HepG2 (cell line): Measurements from ENCODE around the gene PLA2G4B. TPM values are rescaled to one million over a fixed set of nuclear protein-coding genes. Genes with fewer than 3 reads are reported as not detected.

ENCODE experiments used
- ATAC-seq: fragments of 200-7000 bp; cut with Tn5 transposase; 3 replicates; pipeline ENCODE4 v1.9.1; 2020; ENCODE audit warnings: mild to moderate bottlenecking, moderate library complexity
- BruUV-seq: library from RNA; stranded (reverse); fragments of 400-500 nt; replicated peaks from 2 replicates; lab custom pipeline; 2021; lab: Mats Ljungman, UMichigan
- CTCF ChIA-PET: fragments of 300-600 bp; formaldehyde crosslinking; extraction: SDS; loops from one replicate; lab custom pipeline; 2021; ENCODE audit warnings: low total read pairs, inconsistent platforms, low intra/inter-chr PET ratio; lab: Yijun Ruan, JAX
- POLR2A ChIA-PET: fragments of 350-600 bp; sonication (Branson Sonifier 250); formaldehyde crosslinking; loops from one replicate; lab custom pipeline; 2020; ENCODE audit warnings: antibody characterized with exemption, inconsistent platforms; lab: Yijun Ruan, JAX
- DNase-seq: peaks from one replicate; pipeline ENCODE4 v3.0.0-alpha.2; 2015; ENCODE audit warnings: low spot score
- FAIRE-seq: peaks from 3 replicates; lab custom pipeline; 2011; peaks lifted over from hg19 to GRCh38; lab: Jason Lieb, UNC
- H2AFZ ChIP-seq: one replicate; pipeline ENCODE4 v1.6.1; 2011; ENCODE audit warnings: low read length, inconsistent platforms
- H3K27ac ChIP-seq: fragments of 300-600 bp; 3 replicates; pipeline ENCODE4 v1.8.0; 2011; ENCODE audit warnings: mixed run types, mild to moderate bottlenecking, mixed read lengths, low read length, inconsistent platforms; ENCODE audit not compliant: insufficient read depth; ENCODE audit errors: extremely low read length
- H3K27me3 ChIP-seq, 2 experiments: fragments of 200-600 bp in 1 of 2; 2 replicates in 1 of 2; 3 replicates in 1 of 2; pipeline versions ENCODE4 v1.6.0 to v1.8.0; 2011; ENCODE audit warnings: low read length in 2 of 2, mild to moderate bottlenecking in 2 of 2, moderate library complexity in 2 of 2, inconsistent platforms in 1 of 2; ENCODE audit not compliant: insufficient read depth in 2 of 2, control insufficient read depth in 1 of 2
- H3K36me3 ChIP-seq, 2 experiments: fragments of 200-600 bp in 1 of 2; replicated peaks in 1 of 2; 2 replicates in 1 of 2; 3 replicates in 1 of 2; pipeline versions ENCODE4 v1.5.1 to v1.8.0; 2011; ENCODE audit warnings: low read length in 2 of 2, inconsistent platforms in 1 of 2; ENCODE audit not compliant: insufficient read depth in 2 of 2, control insufficient read depth in 1 of 2
- H3K4me1 ChIP-seq: 2 replicates; pipeline ENCODE4 v1.5.1; 2012; ENCODE audit warnings: low read length, inconsistent platforms; ENCODE audit not compliant: insufficient read depth
- H3K4me2 ChIP-seq: 2 replicates; pipeline ENCODE4 v1.6.0; 2011; ENCODE audit warnings: low read depth, low read length, inconsistent platforms
- H3K4me3 ChIP-seq, 3 experiments: fragments of 200-600 bp in 1 of 3; sonication (generic), shearing (Covaris generic) in 1 of 3; replicated peaks in 1 of 3; 2 replicates each; pipeline ENCODE4 v1.5.1; 2011 to 2016; ENCODE audit warnings: low read length in 3 of 3, inconsistent platforms in 2 of 3, low read depth in 2 of 3, mild to moderate bottlenecking in 2 of 3, control low read depth in 1 of 3, mixed read lengths in 1 of 3; ENCODE audit not compliant: insufficient read depth in 1 of 3
- H3K79me2 ChIP-seq: one replicate; pipeline ENCODE4 v1.6.1; 2011; ENCODE audit warnings: low read length, inconsistent platforms; ENCODE audit not compliant: insufficient read depth
- H3K9ac ChIP-seq: 2 replicates; pipeline ENCODE4 v1.6.0; 2011; ENCODE audit warnings: mild to moderate bottlenecking, low read depth, low read length, inconsistent platforms; ENCODE audit not compliant: insufficient read depth
- H3K9me3 ChIP-seq: 2 replicates; pipeline ENCODE4 v1.5.1; 2012; ENCODE audit warnings: mild to moderate bottlenecking, low read length
- H4K20me1 ChIP-seq: 2 replicates; pipeline ENCODE4 v1.6.0; 2011; ENCODE audit warnings: inconsistent platforms, mild to moderate bottlenecking, low read length, moderate library complexity; ENCODE audit not compliant: insufficient read depth
- BCL6 ChIP-seq: IDR thresholded peaks from 2 replicates; pipeline ENCODE4 v1.6.1; 2016; ENCODE audit warnings: missing genetic modification reagents, missing compliant biosample characterization
- CC2D1A ChIP-seq: sonication (generic); formaldehyde crosslinking; IDR thresholded peaks from 2 replicates; pipeline ENCODE4 v1.8.1; 2023; ENCODE audit warnings: mild to moderate bottlenecking, missing genetic modification reagents
- CHD4 ChIP-seq: fragments of 200-600 bp; sonication (generic); IDR thresholded peaks from 2 replicates; pipeline ENCODE4 v1.7.0; 2017; ENCODE audit warnings: mild to moderate bottlenecking, low read length, borderline replicate concordance
- EZH2 ChIP-seq: conservative IDR thresholded peaks from 2 replicates; pipeline ENCODE4 v1.6.1; 2012; ENCODE audit warnings: mild to moderate bottlenecking, low read depth, low read length, moderate library complexity
- HOXA9 ChIP-seq: sonication (generic); formaldehyde crosslinking; IDR thresholded peaks from 2 replicates; pipeline ENCODE4 v1.8.1; 2022; ENCODE audit warnings: missing genetic modification reagents, mild to moderate bottlenecking, moderate library complexity, borderline replicate concordance
- MAF1 ChIP-seq: sonication (generic); formaldehyde crosslinking; IDR thresholded peaks from 2 replicates; pipeline ENCODE4 v1.5.0; 2020; ENCODE audit warnings: missing genetic modification reagents, borderline replicate concordance
- NFYC ChIP-seq: IDR thresholded peaks from 2 replicates; pipeline ENCODE4 v1.6.1; 2016; ENCODE audit warnings: missing genetic modification reagents, missing compliant biosample characterization
- PAX8 ChIP-seq: sonication (generic); formaldehyde crosslinking; IDR thresholded peaks from 2 replicates; pipeline ENCODE4 v1.8.0; 2022; ENCODE audit warnings: mild to moderate bottlenecking, missing genetic modification reagents, borderline replicate concordance
- PLSCR1 ChIP-seq: sonication (generic); formaldehyde crosslinking; IDR thresholded peaks from 2 replicates; pipeline ENCODE4 v1.5.0; 2020; ENCODE audit warnings: missing genetic modification reagents, mild to moderate bottlenecking, borderline replicate concordance
- RFXANK ChIP-seq: IDR thresholded peaks from 2 replicates; pipeline ENCODE4 v1.6.1; 2016
- ZNF263 ChIP-seq: sonication (generic); formaldehyde crosslinking; IDR thresholded peaks from 2 replicates; pipeline ENCODE4 v1.4.0; 2020; ENCODE audit warnings: missing genetic modification reagents
- ZNF75D ChIP-seq: sonication (generic); formaldehyde crosslinking; IDR thresholded peaks from 2 replicates; pipeline ENCODE4 v1.8.1; 2023; ENCODE audit warnings: missing genetic modification reagents, mild to moderate bottlenecking, borderline replicate concordance
- ZSCAN5A ChIP-seq: sonication (generic); formaldehyde crosslinking; IDR thresholded peaks from 2 replicates; pipeline ENCODE4 v1.8.0; 2022; ENCODE audit warnings: mild to moderate bottlenecking, missing genetic modification reagents, borderline replicate concordance
- WGBS: methylation state at CpG from one replicate; pipeline ENCODE4 v1.1.6; 2017; ENCODE audit warnings: low lambda C conversion rate; 5-methylcytosine and 5-hydroxymethylcytosine counted together
- in situ Hi-C: cut with HindIII; loops from 2 replicates; pipeline ENCODE4 v1.10.0; 2017; ENCODE audit warnings: low pct_unique_long_range_greater_than_20kb; ENCODE audit not compliant: extremely low pct_ligation_motif_present
- intact Hi-C: fragments of 100-400 bp; cut with micrococcal nuclease; formaldehyde crosslinking; loops from one replicate; pipeline ENCODE4 v1.10.0; 2022; ENCODE audit not compliant: unreplicated experiment
- polyA plus RNA-seq, 8 experiments: library from polyadenylated mRNA; depleted of rRNA in 3 of 8; stranded (reverse) in 7 of 8; unstranded in 1 of 8; fragments of >200 nt; fragmentation: Illumina TruSeq in 4 of 8; extraction: Trizol in 4 of 8; gene quantifications; 2 replicates each; pipeline versions ENCODE4 v1.2.1 to v1.2.3, GENCODE V29; 2011 to 2016; ENCODE audit warnings: low read depth in 4 of 8, missing spikeins in 1 of 8, mixed read lengths in 1 of 8; ENCODE audit not compliant: insufficient read depth in 1 of 8
- total RNA-seq, 5 experiments: library from RNA; depleted of rRNA; stranded (reverse); fragments of >200 nt; fragmentation: Illumina TruSeq; extraction: Trizol; gene quantifications; 2 replicates each; pipeline ENCODE4 v1.2.3, GENCODE V29; 2016; ENCODE audit warnings: low read depth in 1 of 5

The PLA2G4B gene
- total and polyA plus RNA-seq, 2 of the 13 experiments (the other 11 are each of a cell fraction or from before 2014, with no cell fraction given): 5.1 to 8.0 TPM

GRCh38 chr15:41801185-41801584 is 37.5 kb upstream of the PLA2G4B start:
- H3K4me3 ChIP-seq: no peak overlapping the region
- H3K79me2 ChIP-seq: no peaks in the 10 kb centered on the region
- WGBS: 94% methylated on average over 3 of the region's 3 CpGs
- H3K27me3 ChIP-seq: no peaks in the 10 kb centered on the region
- H2AFZ ChIP-seq: no peak overlapping the region
- no peaks in the 10 kb centered on the region for H3K36me3 ChIP-seq
- H3K9ac ChIP-seq: no peak overlapping the region
- DNase-seq (no peak), ATAC-seq (no peak), FAIRE-seq (no peak)
- ChIA-PET CTCF (no interaction called here), POLR2A (no interaction called here)
- H3K4me1 ChIP-seq: peaks cover 30% of the 10 kb centered on the region
- H4K20me1 ChIP-seq: no peaks in the 10 kb centered on the region
- H3K27ac ChIP-seq: no peak overlapping the region
- TF ChIP-seq RFXANK (CRISPR knock-in tag) (no peak), PLSCR1 (no peak), PAX8 (CRISPR knock-in tag) (no peak), CC2D1A (CRISPR knock-in tag) (no peak), NFYC (CRISPR knock-in tag) (no peak), MAF1 (CRISPR knock-in tag) (no peak), ZNF75D (no peak), EZH2 (no peak)
- in situ Hi-C loops (no loop called here), intact Hi-C loops (no loop called here)
- no peak overlapping the region for H3K4me2 ChIP-seq
- no peaks in the 10 kb centered on the region for H3K9me3 ChIP-seq
- BruUV-seq: no TSS peak

- in situ Hi-C loops (no loop called here), intact Hi-C loops (no loop called here)
- H3K4me3 ChIP-seq: no peak overlapping the region
- H3K4me2 ChIP-seq: no peak overlapping the region
- no peak overlapping the region for H3K27ac ChIP-seq
- no peaks in the 10 kb centered on the region for H3K9me3 ChIP-seq
- H3K27me3 ChIP-seq: no peaks in the 10 kb centered on the region
- FAIRE-seq: no peak
- POLR2A ChIA-PET: no interaction called here
- no peak overlapping the region for H3K9ac ChIP-seq
- no TSS peak for BruUV-seq
- CTCF ChIA-PET: no interaction called here
- WGBS: 100% methylated on average over 3 of the region's 3 CpGs
- no peak for ATAC-seq
- no peak overlapping the region for H2AFZ ChIP-seq
- H3K4me1 ChIP-seq: peaks cover 22% of the 10 kb centered on the region
- no peaks in the 10 kb centered on the region for H3K36me3 ChIP-seq
- H4K20me1 ChIP-seq: no peaks in the 10 kb centered on the region
- TF ChIP-seq CHD4 (no peak), ZSCAN5A (no peak), ZNF263 (no peak), HOXA9 (CRISPR knock-in tag) (no peak), BCL6 (no peak)
- no peak for DNase-seq
- no peaks in the 10 kb centered on the region for H3K79me2 ChIP-seq
Measured at GRCh38 chr15:41801850-41802455, 36.7 kb upstream of the PLA2G4B start.
